Left lung (tissue), 10 donors: ENCODE results near the gene CNOT6. TPM values are rescaled to one million over a fixed set of nuclear protein-coding genes. Genes with fewer than 3 reads are reported as not detected.
A peak's percentile ranks its signal among the peaks of the same experiment; 100 is the strongest.

Experiments used
- ATAC-seq: fragments of 200-7000 bp; cut with Tn5 transposase; one replicate; pipeline ENCODE4 v1.9.1; 2020; ENCODE audit warnings: moderate library complexity
- DNase-seq, 4 donors: peaks; one replicate each; pipeline ENCODE4 v3.0.0-alpha.2; 2013 to 2020
- H3K27ac ChIP-seq, 2 donors: fragments of 200-600 bp; sonication (generic) in 1 of 2; one replicate each; pipeline versions ENCODE4 v1.5.0 to v1.8.0; 2020 to 2021
- H3K27me3 ChIP-seq, 2 donors: fragments of 200-600 bp; sonication (generic) in 1 of 2; one replicate each; pipeline versions ENCODE4 v1.5.0 to v1.8.0; 2020 to 2021
- H3K36me3 ChIP-seq, 2 donors: fragments of 200-600 bp; sonication (generic) in 1 of 2; one replicate each; pipeline versions ENCODE4 v1.5.0 to v1.8.0; 2020 to 2021
- H3K4me1 ChIP-seq, 2 donors: fragments of 200-600 bp; one replicate each; pipeline ENCODE4 v1.8.0; 2021
- H3K4me3 ChIP-seq, 2 donors: fragments of 200-600 bp; sonication (generic) in 1 of 2; one replicate each; pipeline versions ENCODE4 v1.5.0 to v1.8.0; 2020 to 2021; ENCODE audit warnings: mild to moderate bottlenecking in 1 of 2
- H3K9me3 ChIP-seq, 2 donors: fragments of 200-600 bp; sonication (generic) in 1 of 2; one replicate each; pipeline versions ENCODE4 v1.5.0 to v1.8.0; 2020 to 2021
- CTCF ChIP-seq, 2 donors: fragments of 200-600 bp; sonication (generic) in 1 of 2; IDR thresholded peaks; one replicate each; pipeline versions ENCODE4 v1.5.0 to v1.8.0; 2021; ENCODE audit warnings: antibody characterized with exemption in 2 of 2
- intact Hi-C, 2 donors: fragments of 100-400 bp; cut with DNase I; formaldehyde crosslinking; loops; one replicate each; pipeline versions ENCODE4 v1.11.2 to v1.14.2; 2022
- polyA plus RNA-seq, 6 donors: library from polyadenylated mRNA; unstranded; fragments of 120-200 nt; gene quantifications; one replicate each; pipeline ENCODE4 v1.2.1, GENCODE V29; 2013; ENCODE audit not compliant: insufficient read length in 6 of 6
- total RNA-seq, 2 donors: library from RNA; stranded (reverse); fragmentation: NEBNext Ultra II Directional; extraction: Animal tissue kit (Norgen Biotek cat#: 25700); gene quantifications; one replicate each; pipeline ENCODE4 v1.2.1, GENCODE V29; 2021
- donor health status: DM: no; HTN: yes; CAD: no.
- donor health status: DM: no; HTN: no; CAD: no.

The CNOT6 gene
- total and polyA plus RNA-seq, 8 donors, result 29.1 to 58.3 (median 50.0) TPM

GRCh38 chr5:180613814-180614188, 119.6 kb downstream of the CNOT6 start:
- DNase-seq (no peak), ATAC-seq (no peak)
- intact Hi-C loops, result no loop called here
- peaks cover 0 to 12% of the 10 kb centered on the region in 2 donors for H3K27me3 ChIP-seq
- peaks cover 0 to 3% of the 10 kb centered on the region in 2 donors for H3K36me3 ChIP-seq
- no peak for TF ChIP-seq CTCF (IDR thresholded peaks at IDR 0.05)
- peaks cover 0 to 5% of the 10 kb centered on the region in 2 donors for H3K4me1 ChIP-seq
- H3K4me3 ChIP-seq, result no peak overlapping the region
- H3K9me3 ChIP-seq, result no peaks in the 10 kb centered on the region
- no peak overlapping the region for H3K27ac ChIP-seq

- Histone ChIP-seq H3K9me3 (no peaks in the 10 kb centered on the region), H3K4me3 (no peak overlapping the region), H3K36me3 (peaks cover 0 to 3% of the 10 kb centered on the region in 2 donors), H3K27ac (no peak overlapping the region), H3K27me3 (peaks cover 0 to 40% of the 10 kb centered on the region in 2 donors), H3K4me1 (peaks cover 0 to 11% of the 10 kb centered on the region in 2 donors)
- no peak for ATAC-seq
- intact Hi-C loops, result no loop called here
- no peak for DNase-seq
- TF ChIP-seq CTCF (IDR thresholded peaks at IDR 0.05), result no peak
These were observed 124.3 kb downstream of the CNOT6 start for GRCh38 chr5:180618487-180618828.

- Histone ChIP-seq H3K4me1 (peaks cover 0 to 16% of the 10 kb centered on the region in 2 donors), H3K27ac (no peak overlapping the region), H3K36me3 (peaks cover 0 to 3% of the 10 kb centered on the region in 2 donors), H3K4me3 (no peak overlapping the region), H3K27me3 (peaks cover 0 to 40% of the 10 kb centered on the region in 2 donors), H3K9me3 (no peaks in the 10 kb centered on the region)
- intact Hi-C loops, result no loop called here
- no peak for TF ChIP-seq CTCF (IDR thresholded peaks at IDR 0.05)
- peak; percentile 68 for ATAC-seq
- DNase-seq, result peak in 1 of 4 donors; percentile 37
These were observed 124.8 kb downstream of the CNOT6 start for GRCh38 chr5:180618829-180619562.

GRCh38 chr5:180619563-180619915, 125.4 kb downstream of the CNOT6 start:
- DNase-seq (no peak), ATAC-seq (no peak)
- peaks cover 0 to 40% of the 10 kb centered on the region in 2 donors for H3K27me3 ChIP-seq
- intact Hi-C loops, result no loop called here
- H3K9me3 ChIP-seq, result no peaks in the 10 kb centered on the region
- H3K27ac ChIP-seq, result no peak overlapping the region
- peaks cover 0 to 16% of the 10 kb centered on the region in 2 donors for H3K4me1 ChIP-seq
- peaks cover 0 to 3% of the 10 kb centered on the region in 2 donors for H3K36me3 ChIP-seq
- no peak overlapping the region for H3K4me3 ChIP-seq
- TF ChIP-seq CTCF (IDR thresholded peaks at IDR 0.05), result no peak

- no peaks in the 10 kb centered on the region for H3K9me3 ChIP-seq
- ATAC-seq, result no peak
- H3K27me3 ChIP-seq, result peaks cover 0 to 40% of the 10 kb centered on the region in 2 donors
- no peak overlapping the region for H3K4me3 ChIP-seq
- DNase-seq, result no peak
- peaks cover 0 to 3% of the 10 kb centered on the region in 2 donors for H3K36me3 ChIP-seq
- TF ChIP-seq CTCF (IDR thresholded peaks at IDR 0.05), result no peak
- peaks cover 0 to 16% of the 10 kb centered on the region in 2 donors for H3K4me1 ChIP-seq
- intact Hi-C loops, result no loop called here
- no peak overlapping the region for H3K27ac ChIP-seq
These were observed 125.8 kb downstream of the CNOT6 start for GRCh38 chr5:180620014-180620413.
